SH-SY5Y (cell line): Measurements from ENCODE around the gene CNTNAP5.

ENCODE experiments used
- GATA2 ChIP-seq: IDR thresholded peaks from 2 replicates; pipeline ENCODE4 v1.6.1; 2011; ENCODE audit warnings: mild to moderate bottlenecking, low read depth, low read length
- GATA3 ChIP-seq: IDR thresholded peaks from 2 replicates; pipeline ENCODE4 v1.6.1; 2011; ENCODE audit warnings: low read depth, mild to moderate bottlenecking, low read length, moderate library complexity

GRCh38 chr2:124566518-124566970 is 541.5 kb downstream of the CNTNAP5 start:
- TF ChIP-seq GATA2 (no peak), GATA3 (no peak)
